Glutamatergic neuron (in vitro differentiated cells): ENCODE measurements around the gene LHFPL2. TPM values are rescaled to one million over a fixed set of nuclear protein-coding genes. Genes with fewer than 3 reads are reported as not detected.

Source experiments
- DNase-seq: peaks from one replicate; pipeline ENCODE4 v3.0.0; 2022
- H3K27ac Mint-ChIP-seq: one replicate; pipeline ENCODE4 v1.8.0; 2020; ENCODE audit warnings: mild to moderate bottlenecking, mixed read lengths, inconsistent platforms; ENCODE audit not compliant: unreplicated experiment
- H3K27me3 Mint-ChIP-seq: one replicate; pipeline ENCODE4 v1.8.0; 2020; ENCODE audit warnings: mild to moderate bottlenecking, moderate library complexity, mixed read lengths, inconsistent platforms; ENCODE audit not compliant: unreplicated experiment
- H3K36me3 Mint-ChIP-seq: one replicate; pipeline ENCODE4 v1.8.0; 2020; ENCODE audit warnings: mild to moderate bottlenecking, mixed read lengths, inconsistent platforms; ENCODE audit not compliant: unreplicated experiment
- H3K4me1 Mint-ChIP-seq: one replicate; pipeline ENCODE4 v1.8.0; 2020; ENCODE audit warnings: mild to moderate bottlenecking, low read depth, mixed read lengths, inconsistent platforms; ENCODE audit not compliant: unreplicated experiment
- H3K4me3 Mint-ChIP-seq: one replicate; pipeline ENCODE4 v1.8.0; 2020; ENCODE audit warnings: mild to moderate bottlenecking, mixed read lengths, inconsistent platforms; ENCODE audit not compliant: unreplicated experiment
- H3K9me3 Mint-ChIP-seq: one replicate; pipeline ENCODE4 v1.8.0; 2020; ENCODE audit warnings: mild to moderate bottlenecking, moderate library complexity, mixed read lengths, inconsistent platforms; ENCODE audit not compliant: unreplicated experiment
- CTCF ChIP-seq: fragments of 200-600 bp; sonication (generic); IDR thresholded peaks from one replicate; pipeline ENCODE4 v1.5.0; 2021; ENCODE audit not compliant: partially characterized antibody, unreplicated experiment
- total RNA-seq: library from RNA; stranded (reverse); fragmentation: NEBNext Ultra II Directional; extraction: Animal tissue kit (Norgen Biotek cat#: 25700); gene quantifications from one replicate; pipeline ENCODE4 v1.2.1, GENCODE V29; 2021; ENCODE audit not compliant: unreplicated experiment

The LHFPL2 gene
- total RNA-seq, 1 donor from 2014 or later, result 2.5 TPM

- H3K4me1 Mint-ChIP-seq, result peaks cover 4% of the 10 kb centered on the region
- no peaks in the 10 kb centered on the region for H3K36me3 Mint-ChIP-seq
- no peak overlapping the region for H3K4me3 Mint-ChIP-seq
- DNase-seq, result no peak
- peaks cover 4% of the 10 kb centered on the region for H3K27me3 Mint-ChIP-seq
- no peak overlapping the region for H3K27ac Mint-ChIP-seq
- peaks cover 8% of the 10 kb centered on the region for H3K9me3 Mint-ChIP-seq
- TF ChIP-seq CTCF, result no peak
These were observed 37.4 kb downstream of the LHFPL2 start for GRCh38 chr5:78611126-78611605.

GRCh38 chr5:78610636-78611035 lies 37.9 kb downstream of the LHFPL2 start:
- Mint-ChIP-seq H3K4me3 (no peak overlapping the region), H3K9me3 (peaks cover 10% of the 10 kb centered on the region), H3K36me3 (no peaks in the 10 kb centered on the region), H3K4me1 (peaks cover 4% of the 10 kb centered on the region), H3K27ac (no peak overlapping the region), H3K27me3 (peaks cover 4% of the 10 kb centered on the region)
- TF ChIP-seq CTCF, result no peak
- no peak for DNase-seq

GRCh38 chr5:78610163-78610583 lies 38.4 kb downstream of the LHFPL2 start:
- no peak overlapping the region for H3K4me3 Mint-ChIP-seq
- peaks cover 10% of the 10 kb centered on the region for H3K9me3 Mint-ChIP-seq
- no peak overlapping the region for H3K27ac Mint-ChIP-seq
- DNase-seq, result no peak
- H3K4me1 Mint-ChIP-seq, result peaks cover 4% of the 10 kb centered on the region
- no peaks in the 10 kb centered on the region for H3K36me3 Mint-ChIP-seq
- H3K27me3 Mint-ChIP-seq, result peaks cover 4% of the 10 kb centered on the region
- TF ChIP-seq CTCF, result no peak

GRCh38 chr5:78607864-78608263 lies 40.7 kb downstream of the LHFPL2 start:
- Mint-ChIP-seq H3K4me3 (no peak overlapping the region), H3K27ac (no peak overlapping the region), H3K9me3 (peaks cover 10% of the 10 kb centered on the region), H3K27me3 (peaks cover 4% of the 10 kb centered on the region), H3K36me3 (no peaks in the 10 kb centered on the region), H3K4me1 (peaks cover 4% of the 10 kb centered on the region)
- no peak for TF ChIP-seq CTCF
- no peak for DNase-seq

- peaks cover 8% of the 10 kb centered on the region for H3K9me3 Mint-ChIP-seq
- no peak overlapping the region for H3K4me3 Mint-ChIP-seq
- H3K4me1 Mint-ChIP-seq, result peaks cover 2% of the 10 kb centered on the region
- no peak for TF ChIP-seq CTCF
- H3K36me3 Mint-ChIP-seq, result no peaks in the 10 kb centered on the region
- no peak for DNase-seq
- peaks cover 6% of the 10 kb centered on the region for H3K27me3 Mint-ChIP-seq
- H3K27ac Mint-ChIP-seq, result no peak overlapping the region
These were observed 42.3 kb downstream of the LHFPL2 start for GRCh38 chr5:78606241-78606640.
